A549 (cell line): Measurements from ENCODE around the gene HOXD12. TPM values are rescaled to one million over a fixed set of nuclear protein-coding genes. Genes with fewer than 3 reads are reported as not detected.

Experiments
- ATAC-seq, 2 experiments: fragments of 200-7000 bp in 1 of 2; fragments of >200 bp in 1 of 2; cut with Nextera tagmentation in 1 of 2; cut with Tn5 transposase in 1 of 2; 3 replicates each; pipeline versions ENCODE4 v1.8.0 to v1.9.1; 2018 to 2020; ENCODE audit warnings: mild to moderate bottlenecking in 1 of 2, moderate library complexity in 1 of 2
- CTCF ChIA-PET: fragments of 300-600 bp; sonication (Branson Sonifier 250); formaldehyde crosslinking; extraction: SDS; loops from one replicate; lab custom pipeline; 2021; ENCODE audit warnings: antibody characterized with exemption, inconsistent platforms; lab: Yijun Ruan, JAX
- POLR2A ChIA-PET: fragments of 350-600 bp; formaldehyde crosslinking; extraction: SDS; loops from one replicate; lab custom pipeline; 2021; ENCODE audit warnings: antibody characterized with exemption, inconsistent platforms; lab: Yijun Ruan, JAX
- DNase-seq, 2 experiments: peaks; one replicate each; pipeline versions ENCODE4 v3.0.0 to v3.0.0-alpha.2; 2011 to 2016; ENCODE audit warnings: low read depth in 1 of 2, low spot score in 1 of 2
- FAIRE-seq: peaks from 2 replicates; lab custom pipeline; 2011; peaks lifted over from hg19 to GRCh38; lab: Jason Lieb, UNC
- H3K27ac ChIP-seq, 2 experiments: fragments of >200 bp; sonication (Bioruptor Twin); formaldehyde crosslinking; 3 replicates each; pipeline ENCODE4 v1.5.1; 2016 to 2017
- H3K4me1 ChIP-seq: fragments of >200 bp; sonication (Bioruptor Twin); formaldehyde crosslinking; 3 replicates; pipeline ENCODE4 v1.6.1; 2016
- H3K4me2 ChIP-seq: fragments of >200 bp; sonication (Bioruptor Twin); formaldehyde crosslinking; 3 replicates; pipeline ENCODE4 v1.6.1; 2016
- H3K4me3 ChIP-seq: fragments of >200 bp; sonication (Bioruptor Twin); formaldehyde crosslinking; 3 replicates; pipeline ENCODE4 v1.5.1; 2016
- H3K9me3 ChIP-seq: fragments of >200 bp; sonication (Bioruptor Twin); formaldehyde crosslinking; 3 replicates; pipeline ENCODE4 v1.6.1; 2016
- BHLHE40 ChIP-seq: IDR thresholded peaks from 2 replicates; pipeline ENCODE4 v1.6.1; 2012; ENCODE audit warnings: low read depth, low read length, inconsistent platforms
- CBX2 ChIP-seq: fragments of 200-600 bp; sonication (generic); IDR thresholded peaks from 2 replicates; pipeline ENCODE4 v1.6.1; 2016; ENCODE audit warnings: low read depth, mild to moderate bottlenecking, borderline replicate concordance
- CHD2 ChIP-seq: fragments of 150-350 bp; IDR thresholded peaks from 2 replicates; pipeline ENCODE4 v1.6.1; 2014; ENCODE audit warnings: low read length; ENCODE audit not compliant: partially characterized antibody
- E2F6 ChIP-seq: IDR thresholded peaks from 2 replicates; pipeline ENCODE4 v1.6.1; 2012; ENCODE audit warnings: low read depth, borderline replicate concordance
- EHF ChIP-seq: fragments of 250-450 bp; sonication (Bioruptor Pico); IDR thresholded peaks from 2 replicates; pipeline ENCODE4 v1.5.0; 2020; ENCODE audit warnings: mild to moderate bottlenecking
- EP300 ChIP-seq, 2 experiments: fragments of >200 bp; sonication (Bioruptor Twin); formaldehyde crosslinking; IDR thresholded peaks; 2 replicates in 1 of 2; 3 replicates in 1 of 2; pipeline ENCODE4 v1.6.1; 2016 to 2017
- HES2 ChIP-seq: fragments of >200 bp; sonication (Bioruptor Twin); formaldehyde crosslinking; IDR thresholded peaks from 2 replicates; pipeline ENCODE4 v1.6.1; 2016
- HEYL ChIP-seq: fragments of 250-450 bp; sonication (Bioruptor Pico); IDR thresholded peaks from 2 replicates; pipeline ENCODE4 v1.8.0; 2021; ENCODE audit warnings: mild to moderate bottlenecking, moderate library complexity
- HOXA7 ChIP-seq: fragments of 250-450 bp; sonication (Bioruptor Pico); IDR thresholded peaks from 2 replicates; pipeline ENCODE4 v1.5.0; 2020; ENCODE audit warnings: mild to moderate bottlenecking, moderate library complexity
- HOXB13 ChIP-seq: fragments of 250-450 bp; sonication (Bioruptor Pico); IDR thresholded peaks from 2 replicates; pipeline ENCODE4 v1.5.0; 2020; ENCODE audit warnings: low read depth, mild to moderate bottlenecking, moderate library complexity
- JUN ChIP-seq, 2 experiments: fragments of >200 bp; sonication (Bioruptor Twin); formaldehyde crosslinking; IDR thresholded peaks; 2 replicates in 1 of 2; 3 replicates in 1 of 2; pipeline ENCODE4 v1.6.1; 2016 to 2017
- JUNB ChIP-seq: fragments of >200 bp; sonication (Bioruptor Twin); formaldehyde crosslinking; IDR thresholded peaks from 2 replicates; pipeline ENCODE4 v1.6.1; 2016
- KDM1A ChIP-seq: fragments of 200-600 bp; sonication (generic); IDR thresholded peaks from 2 replicates; pipeline ENCODE4 v1.6.1; 2016; ENCODE audit warnings: low read depth, mild to moderate bottlenecking
- KDM5A ChIP-seq: fragments of 200-600 bp; sonication (generic); IDR thresholded peaks from 2 replicates; pipeline ENCODE4 v1.6.1; 2016; ENCODE audit warnings: antibody characterized with exemption, mild to moderate bottlenecking
- MAFK ChIP-seq: fragments of 450-650 bp; IDR thresholded peaks from 2 replicates; pipeline ENCODE4 v1.6.1; 2014; ENCODE audit not compliant: partially characterized antibody
- MAX ChIP-seq: IDR thresholded peaks from 2 replicates; pipeline ENCODE4 v1.6.1; 2012
- MYC ChIP-seq: IDR thresholded peaks from 2 replicates; pipeline ENCODE4 v1.6.1; 2012; ENCODE audit warnings: mild to moderate bottlenecking, inconsistent platforms, low read length, improper control_type of control experiment, borderline replicate concordance
- PBX3 ChIP-seq: IDR thresholded peaks from 2 replicates; pipeline ENCODE4 v1.6.1; 2012
- REST ChIP-seq: fragments of 200-600 bp; sonication (generic); IDR thresholded peaks from 2 replicates; pipeline ENCODE4 v1.6.1; 2016; ENCODE audit warnings: antibody characterized with exemption, mild to moderate bottlenecking, moderate library complexity
- RFX5 ChIP-seq: fragments of 450-650 bp; IDR thresholded peaks from 2 replicates; pipeline ENCODE4 v1.7.1; 2014; ENCODE audit warnings: antibody characterized with exemption, mild to moderate bottlenecking, moderate library complexity
- RNF2 ChIP-seq: fragments of 200-600 bp; sonication (generic); IDR thresholded peaks from 2 replicates; pipeline ENCODE4 v1.6.1; 2016; ENCODE audit warnings: low read depth, mild to moderate bottlenecking, antibody characterized with exemption, moderate library complexity, borderline replicate concordance
- TP53 ChIP-seq: fragments of 250-450 bp; sonication (Bioruptor Pico); IDR thresholded peaks from 2 replicates; pipeline ENCODE4 v1.5.0; 2021; ENCODE audit warnings: mild to moderate bottlenecking, moderate library complexity
- USF2 ChIP-seq: fragments of 450-650 bp; IDR thresholded peaks from 2 replicates; pipeline ENCODE4 v1.6.1; 2014; ENCODE audit warnings: antibody characterized with exemption
- ZC3H11A ChIP-seq: fragments of 450-650 bp; IDR thresholded peaks from 2 replicates; pipeline ENCODE4 v1.6.1; 2014; ENCODE audit warnings: antibody characterized with exemption, mild to moderate bottlenecking
- ZSCAN20 ChIP-seq: fragments of 250-450 bp; sonication (Bioruptor Pico); IDR thresholded peaks from 2 replicates; pipeline ENCODE4 v1.8.0; 2022; ENCODE audit warnings: mild to moderate bottlenecking, moderate library complexity
- WGBS: methylation state at CpG from one replicate; pipeline ENCODE4 v1.1.6; 2017; ENCODE audit errors: missing lambda C conversion rate; 5-methylcytosine and 5-hydroxymethylcytosine counted together
- polyA plus RNA-seq, 4 experiments: library from polyadenylated mRNA; depleted of rRNA in 3 of 4; stranded (reverse); fragments of >200 nt; fragmentation: RNase III in 1 of 4; extraction: RNeasy Plus Mini Kit Qiagen cat#74134 plus additional on column Dnase treatment in 1 of 4; gene quantifications; 2 replicates in 3 of 4; 3 replicates in 1 of 4; pipeline ENCODE4 v1.2.3, GENCODE V29; 2011 to 2017

The HOXD12 gene
- polyA plus RNA-seq, 2 of the 4 experiments (the other 2 are of a cell fraction), result not detected

- WGBS, result 67% methylated on average over 2 of the region's 2 CpGs
- FAIRE-seq (no peak), DNase-seq (no peak), ATAC-seq (no peak)
- peaks cover 30% of the 10 kb centered on the region for H3K4me1 ChIP-seq
- no peak overlapping the region for H3K4me3 ChIP-seq
- no peak overlapping the region for H3K4me2 ChIP-seq
- TF ChIP-seq CHD2, result no peak
- TF ChIP-seq HOXA7 (CRISPR knock-in tag), result no peak
- TF ChIP-seq ZC3H11A, result no peak
- no peak for TF ChIP-seq KDM1A
- TF ChIP-seq EP300 (IDR thresholded peaks at IDR 0.05), result no peak
- TF ChIP-seq HEYL (CRISPR knock-in tag), result no peak
- no peak for TF ChIP-seq EHF (CRISPR knock-in tag)
- TF ChIP-seq CBX2, result no peak
- no peak for TF ChIP-seq KDM5A
- no peak for TF ChIP-seq REST
- no peak for TF ChIP-seq BHLHE40
- TF ChIP-seq MAX, result no peak
- H3K27ac ChIP-seq, result no peak overlapping the region
- ChIA-PET CTCF (interaction anchor here (1.3 to 2.6 kb wide), 3 partner anchors 10 to 551 kb away, joined by 3 to 17 read pairs (median 7); no protein-coding TSS in a partner anchor), POLR2A (no interaction called here)
- no peaks in the 10 kb centered on the region for H3K9me3 ChIP-seq
These were observed 1.7 kb downstream of the HOXD12 start for GRCh38 chr2:176101216-176101830.

GRCh38 chr2:176101842-176102241, 2.2 kb downstream of the HOXD12 start:
- FAIRE-seq (no peak), DNase-seq (no peak)
- no peak for TF ChIP-seq USF2
- TF ChIP-seq RFX5, result no peak
- TF ChIP-seq ZSCAN20, result no peak
- no peak for TF ChIP-seq TP53 (CRISPR knock-in tag)
- no peak for TF ChIP-seq JUN (IDR thresholded peaks at IDR 0.05)
- no peak for TF ChIP-seq HOXB13
- no peak for TF ChIP-seq RNF2
- TF ChIP-seq PBX3, result no peak
- TF ChIP-seq JUNB, result no peak
- TF ChIP-seq KDM5A, result no peak
- no peak for TF ChIP-seq E2F6
- TF ChIP-seq HEYL (CRISPR knock-in tag), result no peak
- TF ChIP-seq BHLHE40, result no peak
- TF ChIP-seq HES2, result no peak
- TF ChIP-seq MAFK, result no peak
- no peak for TF ChIP-seq MAX
- no peak for TF ChIP-seq MYC
- TF ChIP-seq, all 56 proteins: peak for 0
- POLR2A ChIA-PET, result no interaction called here
- WGBS, result 88% methylated on average over 5 of the region's 5 CpGs
- no peak overlapping the region for H3K4me2 ChIP-seq
- no peak overlapping the region for H3K4me3 ChIP-seq
- H3K4me1 ChIP-seq, result peaks cover 32% of the 10 kb centered on the region
- CTCF ChIA-PET, result interaction anchor here (1.3 to 2.6 kb wide), 3 partner anchors 9 to 551 kb away, joined by 3 to 17 read pairs (median 7); no protein-coding TSS in a partner anchor
- no peak overlapping the region for H3K27ac ChIP-seq
- ATAC-seq, result no peak
- H3K9me3 ChIP-seq, result no peaks in the 10 kb centered on the region
